Gastrocnemius medialis (tissue), 4 donors: ENCODE measurements around the gene CRACDL.

Source experiments
- CTCF ChIP-seq, 5 experiments: fragments of 450-650 bp in 3 of 5; fragments of 200-600 bp in 2 of 5; sonication (generic) in 2 of 5; IDR thresholded peaks in 4 of 5; conservative IDR thresholded peaks in 1 of 5; 1 replicate in 4 of 5; 2 replicates in 1 of 5; pipeline ENCODE4 v1.5.1; 2016 to 2019; ENCODE audit warnings: antibody characterized with exemption in 5 of 5, mild to moderate bottlenecking in 3 of 5, moderate library complexity in 3 of 5
- POLR2A ChIP-seq, 2 donors: fragments of 450-650 bp; IDR thresholded peaks; one replicate each; pipeline ENCODE4 v1.6.1; 2017; ENCODE audit warnings: antibody characterized with exemption in 2 of 2, mild to moderate bottlenecking in 2 of 2, moderate library complexity in 2 of 2

- TF ChIP-seq CTCF (IDR thresholded peaks at IDR 0.05 in 4 of 5, conservative IDR thresholded peaks at IDR 0.05 in 1 of 5) (no peak), POLR2A (IDR thresholded peaks at IDR 0.05) (no peak)
Measured at GRCh38 chr2:98859323-98859722, 76.7 kb downstream of the CRACDL start.
